T follicular helper cell (primary cell): ENCODE results near the gene TUBGCP2.

ENCODE experiments used
- DNase-seq: peaks from one replicate; pipeline ENCODE4 v3.0.0-alpha.2; 2020; ENCODE audit warnings: low read depth

Gene TUBGCP2

DNA sequence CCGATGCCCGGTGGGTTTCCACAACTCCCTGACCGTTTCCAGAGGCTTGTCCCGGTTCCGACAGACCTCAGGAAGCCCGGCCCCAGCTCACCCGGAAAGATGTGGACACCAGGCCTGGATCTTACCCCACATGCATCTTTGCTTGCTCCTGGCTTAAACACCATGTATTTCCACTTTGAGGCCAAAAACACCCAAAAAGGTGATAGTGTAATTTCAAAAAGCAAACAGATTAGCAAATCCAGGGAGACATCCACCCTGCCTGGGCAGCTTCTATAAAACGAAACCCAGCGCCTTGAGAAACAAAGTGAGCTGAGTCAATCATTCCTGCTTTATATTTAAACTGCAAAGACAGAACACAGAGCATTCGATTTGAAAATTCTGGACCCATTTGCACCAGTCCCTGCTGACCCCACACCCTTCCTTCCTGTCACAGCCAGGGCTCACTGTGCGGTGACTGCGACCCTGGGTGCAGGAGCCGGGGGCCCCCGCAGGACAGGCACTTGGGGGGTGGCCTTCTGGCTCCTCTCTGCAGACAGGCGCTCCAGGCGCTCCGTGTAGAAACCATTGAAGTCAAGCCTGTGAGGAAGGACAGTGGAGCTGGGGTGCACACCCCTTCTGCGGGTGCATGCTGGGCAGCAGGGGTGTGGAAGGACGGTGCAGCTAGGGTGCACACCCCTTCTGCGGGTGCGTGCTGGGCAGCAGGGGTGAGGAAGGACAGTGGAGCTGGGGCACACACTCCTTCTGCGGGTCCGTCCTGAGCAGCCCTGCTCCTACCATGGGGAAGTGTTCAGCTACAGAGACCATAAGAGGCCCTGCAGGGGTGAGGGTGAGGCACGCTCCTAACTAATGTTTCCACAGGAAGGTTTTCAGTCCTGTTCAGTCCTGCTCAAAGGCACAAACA, 29.1 kb downstream of the TUBGCP2 start:
- DNase-seq, result no peak

DNA sequence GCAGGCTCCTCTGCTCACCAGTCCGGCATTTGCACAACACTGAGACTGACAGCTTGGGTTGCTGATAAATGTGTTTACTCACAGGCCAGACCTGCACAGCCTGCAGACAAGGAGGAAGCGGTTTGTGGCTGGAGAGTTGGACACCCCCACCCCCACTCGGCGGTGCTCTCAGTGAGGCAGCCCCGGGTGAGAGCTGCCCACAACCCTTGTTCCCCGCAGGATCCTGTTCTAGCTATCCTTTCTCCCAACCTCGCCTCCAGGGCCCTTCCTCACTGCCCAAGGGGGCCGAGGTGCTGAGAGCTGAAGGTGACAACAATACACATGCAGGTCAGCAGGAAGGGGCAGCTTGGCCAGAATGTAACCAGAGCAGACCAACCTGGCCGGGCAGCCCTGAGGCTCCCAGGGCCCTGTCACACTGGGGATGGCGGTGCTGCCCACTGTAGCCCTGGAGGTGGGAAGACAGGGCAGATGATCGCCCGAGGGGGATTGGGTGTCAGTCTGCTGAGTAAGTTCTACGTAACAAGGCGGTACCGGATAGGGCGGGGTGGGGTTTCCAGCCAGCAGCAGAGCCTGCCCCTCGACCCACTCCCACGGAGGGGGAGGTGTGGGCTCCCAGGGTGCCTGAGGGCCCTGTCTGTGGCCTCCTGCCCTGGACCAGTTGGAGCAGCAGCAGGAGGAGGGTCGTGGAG, 30.0 kb downstream of the TUBGCP2 start:
- no peak for DNase-seq

DNA sequence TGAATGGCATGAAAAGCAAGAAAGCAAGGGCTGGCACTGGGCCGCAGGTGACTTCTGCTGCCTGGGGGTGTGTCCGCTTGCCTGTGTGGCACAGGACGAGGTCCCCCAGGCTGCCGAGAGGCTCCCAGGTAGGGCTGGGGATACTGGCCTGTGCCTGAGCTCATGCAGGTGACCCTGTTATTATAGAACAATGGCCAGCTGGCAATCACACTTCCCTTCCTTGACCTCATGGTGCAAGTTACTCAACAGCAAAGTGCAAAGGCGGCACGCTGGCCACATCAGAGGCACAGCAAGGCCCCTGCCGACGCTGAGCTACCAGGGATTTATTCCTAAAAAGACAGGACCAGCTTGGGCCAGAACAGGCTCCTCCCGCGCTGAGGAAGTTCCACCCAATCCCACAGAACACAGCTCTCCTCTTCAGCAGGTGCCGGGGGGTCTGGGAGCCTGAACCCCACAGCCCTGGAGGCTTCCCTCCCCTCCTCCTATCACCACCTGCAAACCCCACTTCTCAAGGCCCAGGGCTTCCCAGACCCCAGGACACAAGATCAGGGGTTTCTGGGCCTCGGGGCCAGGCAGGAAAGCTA, 30.6 kb downstream of the TUBGCP2 start:
- DNase-seq, result no peak

DNA sequence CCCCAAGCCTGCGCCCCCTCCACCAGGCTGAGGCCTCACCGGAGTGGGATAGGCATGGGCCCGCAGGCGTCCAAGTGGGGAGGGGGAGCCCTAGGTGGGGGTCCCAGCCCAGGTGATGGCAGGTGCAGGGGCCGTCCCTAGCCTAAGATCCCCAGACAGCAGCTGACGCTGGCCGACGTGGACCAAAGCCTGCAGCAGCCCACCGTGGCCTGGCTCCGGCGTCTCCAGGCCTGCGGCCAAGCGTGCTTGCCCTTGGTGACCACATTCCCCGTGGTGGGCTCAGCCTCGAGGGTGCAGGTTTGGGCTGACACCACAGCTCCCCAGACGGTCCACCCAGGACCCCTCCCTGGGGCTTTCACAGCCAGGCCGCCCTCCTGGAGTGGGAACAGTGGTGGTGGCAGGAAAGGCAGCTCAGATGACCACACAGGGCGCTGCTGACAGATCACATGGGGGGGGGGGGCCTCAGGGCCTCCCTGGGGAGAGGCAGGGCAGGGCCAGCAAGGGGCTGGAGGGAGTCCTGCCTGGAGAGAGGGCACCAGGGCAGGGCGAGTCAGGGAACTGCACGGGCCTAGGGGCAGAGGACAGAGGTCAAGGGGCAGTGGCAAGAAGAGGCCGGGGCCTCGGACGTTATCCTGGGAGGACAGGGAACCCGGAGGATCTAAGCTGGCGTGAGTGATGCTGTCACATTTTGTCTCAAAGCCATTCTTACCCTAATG, 31.2 kb downstream of the TUBGCP2 start:
- no peak for DNase-seq

DNA sequence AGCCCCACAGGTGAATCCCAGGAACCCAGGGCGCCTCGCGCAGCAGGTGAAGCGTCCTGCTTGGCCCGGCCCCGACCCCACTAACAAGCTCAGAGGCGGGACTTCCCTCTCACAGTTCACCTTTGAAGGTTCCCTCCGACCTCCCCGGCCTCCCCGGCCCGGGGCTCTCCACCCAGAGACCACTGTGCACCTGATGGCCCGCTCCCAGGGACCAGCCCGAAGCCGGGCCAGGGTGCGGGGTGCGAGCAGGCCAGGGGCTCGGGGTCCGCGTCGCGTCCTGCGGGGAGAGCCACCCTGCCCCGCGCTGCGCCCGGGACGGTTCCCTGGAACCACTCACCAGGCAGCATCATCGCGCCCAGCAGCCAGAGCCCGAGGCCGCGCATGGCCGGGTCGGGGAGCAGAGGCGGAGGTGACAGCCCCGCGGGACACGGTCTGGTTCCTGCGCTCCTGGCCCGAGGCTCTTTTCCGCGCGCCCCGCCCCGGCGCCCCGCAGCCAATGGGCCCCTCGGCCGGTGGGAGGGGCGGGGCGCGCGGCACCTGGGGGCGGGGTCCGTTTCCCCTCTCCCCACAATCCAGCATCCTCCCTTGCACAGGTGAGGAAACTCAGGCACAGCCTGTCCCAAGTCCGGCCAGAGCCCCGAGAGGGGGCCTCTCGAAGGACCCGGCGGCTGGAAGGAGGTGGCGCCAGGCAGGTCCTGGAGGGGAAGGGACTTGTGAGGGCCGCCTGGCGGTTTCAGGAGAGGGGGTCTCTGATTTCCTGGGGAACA, 32.1 kb downstream of the TUBGCP2 start, which contains the start of gene ADAM8:
Gene ADAM8, minus strand, starts transcription at position 434 of the 767 bp plus-strand sequence. Its CDS starts 51 bp downstream, at position 383.
- DNase-seq, result peak; percentile 57

DNA sequence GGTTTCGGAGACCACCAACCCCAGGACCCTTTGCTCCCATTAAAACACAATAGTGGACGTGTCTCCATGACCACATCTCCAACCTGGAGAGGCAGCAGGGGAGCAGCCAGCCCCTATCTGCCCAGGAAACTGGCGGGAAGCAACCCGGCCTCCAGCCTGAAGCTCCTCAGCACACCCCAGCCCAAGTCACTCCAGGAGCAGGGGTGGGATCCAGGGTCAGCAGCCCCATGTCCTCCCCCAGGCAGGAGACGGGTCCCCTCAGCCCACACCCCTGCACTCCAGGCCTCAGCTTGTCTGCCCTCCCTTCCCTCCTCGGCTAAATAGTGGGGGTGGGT, 32.6 kb downstream of the TUBGCP2 start:
- no peak for DNase-seq

DNA sequence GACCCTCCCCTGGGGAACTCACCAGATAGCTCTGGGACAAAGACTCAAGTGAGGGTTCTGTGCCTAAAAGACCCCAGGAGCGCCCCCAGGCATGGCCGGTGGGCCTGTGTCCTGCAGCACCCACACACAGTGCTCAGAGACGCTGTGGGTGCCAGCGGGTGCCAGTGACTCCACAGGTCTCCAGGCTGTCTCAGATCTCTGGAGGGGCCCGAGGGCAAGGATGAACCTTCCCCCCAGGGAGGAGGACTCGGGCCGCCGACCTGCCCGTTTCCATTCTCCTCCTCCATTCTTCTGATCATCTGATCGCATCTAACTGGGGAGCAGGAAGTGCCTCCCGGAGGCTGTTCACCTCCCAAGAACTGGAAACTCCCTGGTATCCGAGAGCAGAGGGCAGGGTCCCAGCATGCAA, 33.0 kb downstream of the TUBGCP2 start:
- DNase-seq, result no peak

DNA sequence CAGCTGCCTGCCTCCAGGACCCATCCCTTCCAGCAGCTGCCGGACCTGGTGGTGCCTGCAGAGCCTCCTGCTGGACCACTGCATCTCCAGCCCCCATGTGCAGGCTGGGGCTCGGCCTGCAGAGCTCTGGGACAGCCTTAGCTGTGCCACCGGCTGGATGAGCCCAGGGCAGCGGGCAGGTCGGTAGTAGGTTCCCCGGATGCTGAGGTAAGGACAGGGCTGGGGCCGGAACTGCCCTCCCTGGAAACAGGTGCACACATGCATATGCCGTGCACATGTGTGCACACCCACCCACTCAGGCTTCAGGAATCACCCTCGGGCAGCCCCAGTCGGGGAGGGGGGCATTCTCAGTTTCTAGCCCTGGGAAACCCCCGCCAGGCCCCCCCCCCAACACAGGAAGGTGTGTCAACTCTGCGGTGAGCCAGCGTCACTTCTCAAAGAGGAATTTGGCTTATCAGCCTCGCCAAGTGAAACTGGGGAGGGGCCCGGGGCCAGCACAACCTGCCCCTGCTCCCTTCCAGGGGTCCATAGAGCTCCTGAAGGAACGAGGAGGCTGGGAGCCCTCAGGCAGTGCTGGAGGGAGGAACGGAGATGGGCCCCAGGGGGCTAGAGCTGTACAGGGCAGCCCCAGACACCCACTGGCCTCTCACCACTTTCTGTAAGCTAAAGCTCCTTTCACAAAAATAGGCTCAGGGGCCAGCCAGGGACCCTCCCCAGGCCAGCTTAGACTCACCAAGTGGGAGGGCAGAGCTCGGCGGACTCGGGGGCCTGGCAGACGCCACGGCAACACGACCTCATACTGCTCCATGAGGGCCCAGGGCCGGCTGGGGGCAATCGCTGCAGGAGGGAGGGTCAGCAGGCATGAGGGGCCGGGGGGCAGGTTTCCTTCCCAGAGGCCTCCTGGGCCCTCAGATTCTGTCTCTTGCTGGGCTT, 33.7 kb downstream of the TUBGCP2 start:
- DNase-seq, result peak; percentile 80

DNA sequence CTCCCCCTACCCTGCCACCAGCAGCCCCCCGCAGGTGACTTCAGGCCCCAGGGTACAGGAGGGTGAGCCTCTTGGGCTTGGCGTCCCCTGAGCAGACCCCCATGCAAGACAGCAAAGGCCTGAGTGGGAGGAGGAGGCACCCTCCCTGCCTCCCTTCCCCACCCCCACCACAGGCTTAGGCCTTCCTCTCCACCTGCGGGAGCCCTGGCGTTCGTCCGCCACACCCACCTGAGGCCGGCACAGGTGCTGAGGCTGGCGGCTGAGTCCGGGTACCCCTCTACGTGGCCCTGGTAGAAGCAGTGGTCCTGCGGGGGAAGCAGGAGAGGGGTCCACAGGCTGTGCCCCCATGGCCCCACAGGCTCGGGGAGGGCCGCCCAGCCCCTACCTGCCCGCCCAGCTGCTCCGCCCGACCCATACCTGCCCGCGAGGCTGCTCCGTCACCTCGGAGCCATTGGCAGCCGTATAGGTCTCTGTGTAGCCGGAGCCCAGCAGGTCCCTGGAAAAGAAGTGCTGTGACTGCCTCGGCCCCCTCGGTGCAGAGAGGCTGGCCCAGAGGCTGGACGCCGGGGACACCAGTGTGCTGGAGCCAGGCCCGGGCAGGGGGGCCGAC, 35.0 kb downstream of the TUBGCP2 start:
- no peak for DNase-seq

DNA sequence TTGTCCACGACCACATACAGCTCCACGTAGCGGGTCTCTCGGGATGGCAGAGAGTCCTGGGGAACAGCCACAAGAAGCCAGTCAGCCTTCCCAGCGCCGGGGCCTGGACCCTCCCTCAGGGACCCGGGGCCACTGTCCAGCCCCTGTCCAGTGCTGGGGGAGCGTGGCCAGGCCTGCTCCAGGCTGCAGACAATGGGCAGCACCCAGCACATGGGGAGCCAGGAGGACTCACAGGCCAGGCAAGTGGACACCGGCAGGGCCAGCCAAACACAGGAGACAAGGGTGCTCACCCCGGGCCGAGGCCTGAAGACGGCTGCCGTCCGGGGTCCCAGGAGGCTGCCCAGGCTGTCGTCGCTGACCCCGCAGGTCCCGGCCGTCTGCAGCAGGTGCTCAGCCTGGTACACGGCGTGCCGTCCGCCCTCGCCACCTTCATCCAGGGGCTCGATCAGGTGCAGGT, 35.7 kb downstream of the TUBGCP2 start:
- no peak for DNase-seq

DNA sequence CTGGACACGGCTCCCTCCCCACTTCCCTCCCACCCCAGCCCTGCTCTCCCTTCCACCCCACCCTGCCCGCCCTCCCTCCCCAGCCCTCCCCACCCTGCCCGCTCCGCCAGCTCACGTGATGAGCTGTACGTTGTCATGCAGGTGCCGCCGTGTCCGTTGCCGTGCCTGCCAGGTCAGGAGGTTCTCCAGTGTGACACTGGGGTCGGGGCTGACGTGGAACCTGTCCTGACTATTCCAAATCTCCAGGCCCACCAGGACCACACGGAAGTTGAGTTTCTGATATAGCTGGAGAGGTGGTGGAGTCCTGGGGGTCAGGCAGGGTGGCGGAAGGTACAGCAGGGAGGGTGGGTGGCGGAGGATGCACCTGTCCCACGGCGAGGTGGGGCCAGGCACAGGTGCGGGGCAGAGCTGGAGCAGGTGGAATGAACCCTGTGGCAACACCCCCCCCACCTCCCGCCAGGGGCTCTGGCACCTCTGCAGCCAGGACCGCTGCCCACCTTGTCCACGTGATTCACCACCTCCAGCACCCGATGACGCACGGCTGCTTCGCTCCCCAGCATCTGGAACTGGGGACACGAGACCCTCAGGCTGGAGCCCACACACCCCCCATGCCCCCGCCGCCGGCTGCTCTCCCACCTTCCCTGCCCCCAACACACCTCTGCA, 36.2 kb downstream of the TUBGCP2 start:
- no peak for DNase-seq

DNA sequence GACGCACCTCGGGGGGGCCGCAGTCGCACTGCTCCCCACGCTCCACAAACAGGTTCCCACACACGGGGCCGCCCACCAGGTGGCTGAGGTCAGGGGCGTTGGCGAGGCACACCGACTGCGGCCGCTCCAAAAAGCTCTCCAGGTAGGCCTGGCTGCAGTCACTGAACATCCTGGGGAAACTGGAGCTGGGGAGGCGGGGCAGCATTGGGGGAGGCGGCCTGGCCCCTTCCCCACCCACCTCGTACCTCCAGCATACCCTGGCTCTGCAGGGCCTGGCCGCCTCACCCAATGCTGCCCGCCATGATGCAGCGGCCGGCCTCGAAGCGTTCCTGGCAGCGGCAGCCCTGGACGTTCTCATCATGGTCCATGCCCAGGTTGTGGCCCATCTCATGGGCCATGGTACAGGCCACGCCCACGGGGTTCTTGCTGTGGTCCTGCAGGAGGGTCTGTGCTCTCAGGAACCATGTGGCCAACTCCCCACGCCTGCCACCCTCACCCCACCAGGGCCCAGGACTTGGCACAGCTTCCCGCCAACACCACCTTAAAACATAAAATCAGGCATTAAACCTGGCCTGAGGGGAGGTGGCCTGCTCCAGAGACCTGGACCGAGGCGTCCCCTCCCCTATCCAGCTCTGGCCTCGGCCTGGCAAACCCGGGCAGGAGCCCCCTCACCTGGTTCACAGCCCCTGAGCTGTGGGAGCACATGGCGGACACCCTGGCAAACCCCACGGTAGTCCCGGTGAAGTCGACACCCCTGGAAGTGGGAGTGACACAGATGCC, 37.0 kb downstream of the TUBGCP2 start:
- DNase-seq, result no peak

DNA sequence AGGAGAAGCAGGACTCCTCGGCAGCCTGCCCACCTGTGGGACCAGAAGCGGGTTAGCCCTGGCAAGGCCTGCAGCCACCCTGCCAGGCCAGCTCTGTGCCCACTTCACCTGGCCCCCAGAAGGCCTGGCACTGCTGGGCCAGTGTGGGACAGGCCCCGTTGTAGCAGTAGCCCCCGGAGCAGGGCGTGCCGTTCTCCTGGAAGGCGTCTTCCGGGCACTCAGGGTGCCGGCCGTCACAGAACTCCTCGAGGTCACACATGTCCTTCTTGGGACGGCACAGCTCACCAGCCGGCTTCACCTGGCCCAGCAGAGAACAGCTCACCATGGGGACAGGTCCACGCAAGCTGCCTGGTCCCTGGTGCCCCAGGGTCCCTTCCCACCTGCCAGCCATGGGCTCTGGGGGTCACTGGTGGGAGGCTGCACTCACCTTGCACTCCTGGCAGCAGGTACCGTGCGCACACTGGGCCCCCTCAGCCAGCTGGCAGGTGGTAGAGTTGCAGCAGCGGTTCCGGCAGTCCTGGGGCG, 37.8 kb downstream of the TUBGCP2 start:
- no peak for DNase-seq

DNA sequence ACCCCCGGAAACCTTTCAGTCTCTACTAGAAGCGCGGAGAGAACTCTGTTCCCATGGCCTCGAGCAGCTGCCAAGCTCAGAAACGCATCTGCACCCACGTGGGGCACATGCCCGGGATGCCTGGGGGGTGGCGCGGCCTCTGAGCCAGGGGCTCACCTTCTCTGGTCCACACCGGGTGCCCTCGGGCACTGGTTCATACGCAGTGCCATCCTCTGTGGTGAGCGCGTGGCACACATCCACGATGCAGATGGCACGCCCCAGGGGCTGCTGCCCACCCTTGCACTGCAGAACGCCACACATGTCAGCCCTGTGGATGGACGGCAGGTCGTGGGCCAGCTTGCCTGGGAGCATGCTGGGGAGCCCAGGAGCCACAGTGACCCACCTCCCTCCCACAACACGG, 38.5 kb downstream of the TUBGCP2 start:
- no peak for DNase-seq

DNA sequence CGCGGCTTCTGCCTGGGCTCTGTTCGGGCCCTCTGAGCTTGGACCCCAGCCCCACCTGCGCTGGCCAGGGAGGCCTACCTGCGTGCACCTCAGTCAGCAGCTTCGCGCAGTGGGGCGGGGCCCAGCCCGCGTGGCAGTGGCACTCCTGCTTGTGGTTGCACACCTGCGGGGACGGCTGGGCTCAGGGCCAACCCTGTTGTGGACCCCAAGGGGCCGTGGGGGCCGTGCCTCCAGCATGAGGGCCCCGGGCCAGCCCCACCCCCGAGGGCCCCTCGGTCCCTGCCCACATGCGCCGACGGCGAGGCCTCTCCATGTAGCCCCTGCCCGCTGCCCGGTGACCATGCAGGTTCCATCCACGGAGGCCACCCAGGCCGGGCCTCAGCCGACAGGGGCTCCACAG, 39.3 kb downstream of the TUBGCP2 start:
- DNase-seq, result no peak

DNA sequence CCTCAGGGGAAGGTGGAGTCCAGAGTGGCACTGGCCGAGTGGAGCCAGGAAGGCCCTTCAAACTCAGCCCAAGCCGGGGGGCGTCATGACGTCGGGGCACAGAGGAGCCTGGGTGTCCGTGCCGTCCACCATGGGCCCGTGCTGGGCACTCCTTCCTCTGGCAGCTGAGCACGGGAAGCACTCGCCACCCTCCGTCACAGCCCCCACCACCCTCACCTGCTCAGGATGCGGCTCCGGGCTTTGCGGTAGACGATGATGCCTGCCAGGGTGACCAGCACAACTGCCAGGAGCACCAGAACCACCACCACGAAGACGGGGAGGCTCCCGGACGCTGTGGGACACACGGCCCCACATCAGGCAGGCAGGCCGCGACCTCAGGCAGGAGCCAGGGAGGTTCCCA, 40.1 kb downstream of the TUBGCP2 start:
- DNase-seq, result no peak

DNA sequence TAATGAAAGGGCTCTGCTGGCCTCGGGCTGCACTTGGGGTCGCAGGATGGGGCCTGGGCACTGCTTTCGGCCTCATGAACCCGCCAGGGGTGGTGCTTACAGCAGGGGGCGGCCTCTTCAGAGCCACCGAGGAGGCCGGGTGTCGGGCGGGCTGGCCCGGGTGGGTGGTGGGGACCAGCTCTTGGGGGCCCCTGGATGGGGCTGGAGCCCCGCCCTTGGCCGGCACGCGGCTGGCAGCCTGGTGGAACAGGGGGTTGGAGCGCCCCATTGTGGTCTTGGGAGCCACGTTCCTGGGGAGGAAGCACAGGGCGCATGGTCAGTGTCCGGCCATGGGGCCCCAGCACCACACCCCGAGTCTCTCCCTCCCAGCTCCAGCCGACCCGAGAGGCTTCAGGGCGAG, 40.8 kb downstream of the TUBGCP2 start:
- DNase-seq, result no peak

DNA sequence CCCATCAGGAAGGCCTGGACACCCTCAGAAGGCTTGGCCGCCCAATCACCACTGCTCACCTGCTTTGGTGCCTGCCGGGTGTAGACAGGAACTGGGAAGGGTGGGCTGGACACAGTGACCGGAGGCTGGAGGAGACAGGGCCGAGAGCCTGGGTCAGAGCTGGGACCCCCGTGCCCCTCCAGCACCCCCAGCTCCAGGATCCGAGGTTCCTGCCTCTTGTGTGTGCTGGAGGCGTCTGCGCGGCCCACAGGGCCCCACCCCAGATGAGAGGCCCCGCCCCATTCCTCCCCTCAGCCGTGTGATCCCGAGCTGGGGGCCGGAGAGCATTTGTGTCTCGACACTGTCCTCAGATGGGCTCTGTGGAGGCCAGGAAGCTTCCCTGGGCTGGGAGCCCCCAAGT, 41.4 kb downstream of the TUBGCP2 start:
- DNase-seq, result no peak
